Islet precursor cell (in vitro differentiated cells): Measurements from ENCODE around the gene TMEM238.

ENCODE experiments used
- DNase-seq: peaks from one replicate; pipeline ENCODE4 v3.0.0-alpha.2; 2018

TMEM238 gene

DNA sequence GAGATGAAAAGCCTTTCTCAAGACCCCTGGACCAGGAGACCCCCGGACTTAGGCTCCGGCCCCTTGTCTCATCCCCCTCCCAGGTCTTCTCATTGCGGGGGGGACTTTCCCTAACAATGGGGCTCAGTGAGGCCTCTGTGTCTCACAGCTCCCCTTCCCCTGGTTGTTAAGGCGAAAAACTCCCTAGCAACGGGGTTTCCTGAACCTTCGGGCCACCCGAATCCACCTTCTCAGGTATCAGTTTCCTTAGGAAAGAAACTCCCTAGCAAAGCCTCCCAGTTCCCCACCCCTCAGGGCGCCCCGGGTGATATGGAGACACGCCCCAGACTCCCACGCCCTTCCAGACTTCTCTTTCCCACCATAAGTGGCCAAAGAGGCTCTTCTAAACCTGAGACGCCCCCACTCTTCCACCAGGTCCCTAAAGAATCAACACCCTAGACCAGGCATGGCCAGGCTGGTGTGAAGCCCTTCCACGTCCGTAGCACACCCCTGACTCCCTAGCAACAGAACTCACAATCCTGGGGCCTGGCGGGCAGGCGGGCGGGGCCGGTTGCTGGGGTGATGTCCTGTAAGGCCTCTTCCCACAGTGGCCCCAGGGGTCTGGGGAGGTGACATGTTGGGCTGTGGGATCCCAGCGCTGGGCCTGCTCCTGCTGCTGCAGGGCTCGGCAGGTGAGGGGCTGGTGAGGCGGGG, 7.7 kb downstream of the TMEM238 start, which contains the start of gene TMEM190:
TMEM190 (plus strand) TSS at position 586 of the 693 bp plus-strand sequence; CDS start at position 614, 28 bp downstream.
- DNase-seq = peak; percentile 78

DNA sequence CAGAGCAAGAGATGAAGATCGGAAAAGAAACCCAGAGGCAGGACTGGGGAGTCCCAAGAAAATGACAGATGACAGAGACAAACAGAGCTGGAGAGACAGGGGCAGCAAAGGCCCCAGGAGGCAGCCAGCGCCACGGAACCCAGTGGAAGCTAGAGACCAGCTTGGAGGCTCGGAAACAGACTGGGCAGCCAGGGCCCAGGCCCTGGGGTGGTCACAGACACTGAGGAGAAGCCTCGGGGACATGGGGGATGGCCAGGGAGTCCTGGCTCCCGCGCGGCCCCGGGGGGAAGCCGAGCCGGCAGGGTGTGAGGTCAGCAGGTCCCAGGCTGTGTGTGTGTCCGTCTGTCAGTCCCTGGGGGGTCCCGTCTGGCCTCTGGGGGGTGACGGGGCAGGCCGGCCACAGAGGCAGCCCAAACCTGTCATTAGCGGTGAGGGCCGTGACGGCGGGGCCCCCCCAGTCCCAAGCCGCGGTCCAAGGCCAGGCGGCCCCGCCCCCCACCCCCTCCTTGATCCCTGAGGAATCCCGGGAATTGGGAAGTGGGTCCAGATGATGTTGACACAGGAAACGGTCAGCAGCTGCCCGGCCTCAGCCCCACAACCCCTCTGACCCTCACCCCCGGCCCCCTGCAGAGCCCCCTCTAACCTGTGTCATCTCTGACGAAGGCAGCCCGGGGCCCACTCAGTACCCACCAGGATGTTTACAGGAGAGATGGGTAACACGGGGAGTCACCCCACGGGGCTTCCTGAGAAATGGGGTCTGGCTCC, 9.9 kb downstream of the TMEM238 start:
- peak; percentile 73 for DNase-seq

DNA sequence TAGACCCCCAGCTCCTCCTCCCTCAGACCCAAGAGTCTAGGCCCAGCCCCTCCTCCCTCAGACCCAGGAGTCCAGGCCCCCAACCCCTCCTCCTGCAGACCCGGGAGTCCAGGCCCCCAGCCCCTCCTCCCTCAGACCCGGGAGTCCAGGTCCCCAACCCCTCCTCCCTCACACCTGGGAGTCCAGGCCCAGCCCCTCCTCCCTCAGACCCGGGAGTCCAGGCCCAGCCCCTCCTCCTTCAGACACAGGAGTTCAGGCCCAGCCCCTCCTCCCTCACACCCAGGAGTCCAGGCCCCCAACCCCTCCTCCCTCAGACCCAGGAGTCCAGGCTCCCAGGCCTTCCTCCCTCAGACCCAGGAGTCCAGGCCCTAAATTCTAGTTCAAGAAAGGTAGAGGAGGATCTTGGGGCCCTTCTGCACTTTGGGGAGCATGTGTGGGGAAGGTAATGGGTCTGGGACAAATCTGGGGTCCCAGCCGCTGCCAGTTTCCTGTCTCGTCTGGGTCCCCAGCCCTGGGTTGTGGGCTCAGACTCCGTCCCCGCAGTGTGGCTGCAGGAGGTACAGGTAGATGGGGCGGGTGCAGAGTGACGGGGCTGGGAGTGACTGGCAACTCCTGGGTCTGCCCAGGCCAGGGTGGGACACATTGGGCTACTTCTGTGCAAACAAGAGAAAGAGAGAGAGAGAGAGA, 10.6 kb downstream of the TMEM238 start:
- DNase-seq = peak; percentile 70

DNA sequence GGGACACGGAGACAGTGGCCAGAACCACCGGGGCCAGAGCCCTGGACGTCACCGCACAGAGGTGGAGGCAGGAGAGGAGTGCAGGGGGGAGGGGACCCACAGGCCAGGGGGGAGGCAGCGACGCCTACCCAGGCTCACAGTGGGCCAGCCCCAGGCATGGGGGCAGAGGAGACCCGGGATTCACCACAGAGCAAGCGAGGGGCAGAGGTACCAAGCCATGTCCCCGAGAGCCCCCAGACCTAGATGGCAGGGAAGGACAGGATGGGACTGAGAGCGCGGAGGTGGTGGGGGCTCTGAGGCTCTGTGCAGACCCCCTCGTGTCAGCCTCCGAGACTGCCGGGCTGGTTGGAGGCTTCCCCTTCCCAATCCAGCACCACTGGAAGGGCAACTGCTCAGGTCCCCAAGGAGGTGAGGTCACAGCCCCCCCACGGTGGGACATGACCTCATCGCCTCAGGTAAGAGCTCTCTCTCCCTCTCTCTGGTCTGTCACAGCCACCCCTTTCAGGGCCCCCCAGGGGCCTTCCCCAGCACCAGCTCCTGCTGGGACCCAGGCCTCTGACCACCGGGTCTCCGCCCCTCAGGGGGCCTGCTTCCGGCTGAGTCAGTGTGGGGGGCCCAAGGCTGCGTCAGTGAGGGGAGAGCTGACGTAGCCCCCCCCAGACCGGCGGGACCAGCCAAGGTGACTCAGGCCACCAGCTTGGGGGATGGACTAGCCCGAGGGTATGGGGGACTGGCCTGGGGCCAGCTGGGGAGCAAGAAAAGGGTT, 11.6 kb downstream of the TMEM238 start:
- DNase-seq = peak; percentile 77

DNA sequence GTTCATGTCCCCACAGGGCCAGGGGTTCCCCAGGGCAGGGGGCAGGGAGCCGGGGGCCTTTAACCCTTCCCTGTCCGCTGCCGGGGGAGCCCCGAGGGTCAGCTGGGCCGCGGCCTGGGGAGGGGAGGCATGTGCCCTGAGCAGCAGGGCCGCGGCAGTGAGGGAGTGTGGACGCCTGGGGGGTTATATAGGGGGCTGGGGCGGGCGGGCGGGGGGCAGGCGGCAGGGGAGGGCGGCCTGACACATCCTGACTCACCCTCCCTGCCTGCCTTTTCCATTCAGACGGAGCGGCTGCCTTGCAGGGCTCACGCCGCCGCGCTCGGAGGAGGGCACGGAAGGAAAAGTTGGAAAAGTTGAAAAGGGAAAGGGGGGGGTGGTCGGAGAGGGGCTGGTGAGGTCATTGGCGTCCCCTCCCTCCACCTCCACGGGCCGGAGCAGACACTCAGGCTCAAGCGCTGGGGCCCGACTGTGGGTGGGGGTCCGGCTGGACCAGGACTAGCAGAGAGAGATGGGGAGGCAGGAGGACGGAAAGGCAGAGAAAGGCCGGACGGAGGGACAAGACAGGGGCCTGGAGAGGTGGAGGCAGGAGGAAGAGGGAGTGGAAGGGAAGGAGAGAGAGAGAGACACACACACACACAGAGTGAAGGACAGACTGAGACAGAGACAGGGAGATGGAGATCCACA, 13.6 kb downstream of the TMEM238 start, which contains the start of gene IL11:
IL11 (minus strand) TSS at position 159 of the 684 bp plus-strand sequence; CDS start at position 6, 153 bp downstream.
- peak; percentile 94 for DNase-seq

DNA sequence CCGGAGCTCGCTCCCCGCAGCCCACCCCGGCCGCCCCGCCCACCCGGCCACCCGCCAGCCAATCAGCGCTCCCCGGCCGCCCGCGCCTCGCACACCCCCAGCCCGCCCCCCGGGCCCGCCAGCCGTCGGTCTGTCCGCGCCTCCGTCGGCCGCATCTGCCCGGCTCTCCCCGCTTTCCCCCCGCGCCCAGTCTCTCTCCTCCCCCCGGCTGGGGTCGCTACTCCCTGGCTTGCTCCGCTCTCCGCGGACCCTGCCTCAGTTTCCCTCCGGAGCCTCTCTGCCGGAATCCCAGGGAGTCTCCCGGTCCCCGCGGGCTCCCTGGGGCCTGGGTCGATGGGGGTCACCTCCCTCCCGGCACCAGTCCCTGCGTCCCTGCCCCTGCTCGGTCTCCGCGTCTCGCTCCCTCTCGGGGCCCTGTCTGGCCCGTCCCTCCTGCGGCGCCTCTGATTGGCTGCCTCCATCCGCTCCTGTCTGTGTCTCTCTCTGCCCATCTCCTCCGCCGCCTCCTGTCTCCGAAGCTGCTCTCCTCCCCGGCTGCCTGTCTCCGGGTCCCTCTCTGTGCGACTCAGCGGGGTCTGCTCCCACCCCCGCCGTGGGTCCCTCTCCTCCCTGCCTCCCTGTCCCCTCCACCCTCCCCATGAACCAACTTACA, 14.3 kb downstream of the TMEM238 start:
- DNase-seq = peak; percentile 95

DNA sequence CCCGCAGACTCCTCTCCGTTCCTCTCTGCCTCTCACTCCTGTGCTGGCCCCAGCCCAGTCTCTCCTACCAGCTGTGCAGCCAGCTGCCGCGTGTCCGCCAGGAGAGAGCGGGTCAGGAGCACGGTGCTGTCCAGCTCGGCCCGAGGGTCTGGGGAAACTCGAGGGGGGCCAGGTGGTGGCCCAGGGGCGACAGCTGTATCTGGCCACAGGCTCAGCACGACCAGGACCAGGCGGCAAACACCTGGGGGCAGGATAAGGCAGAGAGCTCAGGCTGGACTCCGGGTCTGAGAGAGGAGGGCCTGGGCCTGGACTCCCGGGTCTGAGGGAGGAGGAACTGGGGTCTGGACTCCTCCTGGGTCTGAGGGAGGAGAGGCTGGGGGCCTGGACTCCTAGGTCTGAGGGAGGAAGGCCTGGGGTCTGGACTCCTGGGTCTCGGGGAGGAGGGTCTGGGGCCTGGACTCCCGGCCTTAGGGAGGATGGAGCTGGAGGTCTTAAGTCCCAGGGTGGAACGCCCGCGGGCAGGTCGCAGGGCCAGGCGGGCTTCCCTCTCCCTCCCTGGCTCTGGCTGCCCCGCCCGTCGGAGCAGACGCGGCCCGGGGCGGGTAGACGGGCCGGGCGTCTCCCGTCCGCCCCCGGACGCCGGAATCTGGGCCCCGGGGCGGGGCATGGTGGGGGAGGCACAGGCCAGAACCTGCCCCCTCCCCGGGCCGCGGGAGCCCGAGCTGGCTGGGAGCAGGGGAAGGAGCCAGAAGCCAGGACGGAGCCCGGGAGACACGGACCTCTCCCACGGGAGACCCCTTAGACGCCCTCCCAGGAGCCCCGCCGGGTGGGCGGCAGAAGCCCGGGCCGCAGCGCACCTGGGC, 15.2 kb downstream of the TMEM238 start:
- peak; percentile 78 for DNase-seq

DNA sequence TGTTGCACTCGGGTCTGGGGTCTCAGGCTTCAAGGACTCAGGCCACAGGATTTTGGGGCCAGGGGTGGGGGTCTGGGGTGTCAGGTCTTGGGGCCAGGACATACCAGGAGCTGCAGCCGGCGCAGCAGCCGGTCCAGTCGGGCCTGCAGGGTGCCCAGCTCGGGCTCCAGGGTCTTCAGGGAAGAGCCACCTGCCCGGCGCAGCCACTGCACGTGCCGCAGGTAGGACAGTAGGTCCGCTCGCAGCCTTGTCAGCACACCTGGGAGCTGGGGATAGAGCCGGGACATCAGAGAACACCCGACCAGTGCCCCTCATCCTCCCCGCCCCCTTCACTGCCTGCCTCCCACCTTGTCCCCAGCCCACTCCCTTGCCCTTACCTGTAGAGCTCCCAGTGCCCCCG, 16.0 kb downstream of the TMEM238 start:
- DNase-seq = no peak

DNA sequence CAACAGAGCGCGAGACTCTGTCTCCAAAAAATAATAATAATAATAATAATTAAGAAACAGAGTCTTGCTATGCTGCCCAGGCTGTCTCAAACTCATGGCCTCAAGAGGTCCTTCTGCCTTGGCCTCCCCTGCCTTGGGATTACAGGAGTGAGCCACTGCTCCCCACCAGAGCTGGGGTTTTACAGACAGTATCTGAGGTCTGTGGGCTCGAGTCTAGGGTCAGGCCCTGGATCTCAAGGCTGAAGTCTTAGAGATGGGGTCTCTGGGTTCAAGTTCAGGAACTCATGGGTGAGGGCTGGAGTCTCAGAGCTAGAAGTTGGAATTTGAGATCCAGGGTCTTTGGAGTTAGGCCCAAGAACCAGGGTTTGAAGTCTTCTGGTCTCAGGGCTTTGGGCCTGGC, 17.3 kb downstream of the TMEM238 start:
- no peak for DNase-seq

DNA sequence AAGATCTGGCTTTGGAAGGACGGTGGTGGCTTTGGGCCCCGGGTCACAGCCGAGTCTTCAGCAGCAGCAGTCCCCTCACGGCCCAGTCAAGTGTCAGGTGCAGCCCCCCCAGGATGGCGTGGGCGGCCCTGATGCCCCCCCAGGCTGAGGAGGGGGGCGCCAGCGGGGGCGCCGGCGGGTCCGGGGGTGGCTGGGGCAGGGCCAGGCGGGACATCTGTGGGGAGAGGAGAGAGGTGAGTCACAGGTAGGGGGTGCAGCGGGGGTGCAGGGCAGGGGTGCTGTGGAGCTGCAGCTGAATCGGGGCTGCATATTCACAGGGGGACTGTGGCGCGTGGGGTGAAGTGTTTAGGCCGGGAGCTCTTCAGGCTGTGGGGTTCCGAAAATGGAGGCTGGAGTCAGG, 18.1 kb downstream of the TMEM238 start:
- no peak for DNase-seq

DNA sequence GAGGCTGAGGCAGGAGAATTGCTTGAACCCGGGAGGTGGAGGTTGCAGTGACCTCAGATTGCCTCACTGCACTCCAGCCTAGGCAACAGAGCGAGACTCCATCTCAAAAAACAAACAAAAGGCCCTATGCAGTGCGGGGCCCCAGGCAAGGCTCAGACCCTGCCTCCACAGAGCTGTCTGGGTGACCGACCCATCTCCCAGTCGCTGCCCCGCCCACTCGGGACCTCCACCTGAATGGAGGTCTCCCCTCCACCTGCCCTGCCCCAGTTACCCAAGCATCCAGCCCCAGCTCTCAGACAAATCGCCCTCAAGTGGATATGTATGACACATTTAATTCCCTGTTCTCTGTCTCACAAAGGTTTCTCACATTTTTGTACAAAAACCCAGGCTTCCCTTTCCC, 18.8 kb downstream of the TMEM238 start:
- DNase-seq = no peak

DNA sequence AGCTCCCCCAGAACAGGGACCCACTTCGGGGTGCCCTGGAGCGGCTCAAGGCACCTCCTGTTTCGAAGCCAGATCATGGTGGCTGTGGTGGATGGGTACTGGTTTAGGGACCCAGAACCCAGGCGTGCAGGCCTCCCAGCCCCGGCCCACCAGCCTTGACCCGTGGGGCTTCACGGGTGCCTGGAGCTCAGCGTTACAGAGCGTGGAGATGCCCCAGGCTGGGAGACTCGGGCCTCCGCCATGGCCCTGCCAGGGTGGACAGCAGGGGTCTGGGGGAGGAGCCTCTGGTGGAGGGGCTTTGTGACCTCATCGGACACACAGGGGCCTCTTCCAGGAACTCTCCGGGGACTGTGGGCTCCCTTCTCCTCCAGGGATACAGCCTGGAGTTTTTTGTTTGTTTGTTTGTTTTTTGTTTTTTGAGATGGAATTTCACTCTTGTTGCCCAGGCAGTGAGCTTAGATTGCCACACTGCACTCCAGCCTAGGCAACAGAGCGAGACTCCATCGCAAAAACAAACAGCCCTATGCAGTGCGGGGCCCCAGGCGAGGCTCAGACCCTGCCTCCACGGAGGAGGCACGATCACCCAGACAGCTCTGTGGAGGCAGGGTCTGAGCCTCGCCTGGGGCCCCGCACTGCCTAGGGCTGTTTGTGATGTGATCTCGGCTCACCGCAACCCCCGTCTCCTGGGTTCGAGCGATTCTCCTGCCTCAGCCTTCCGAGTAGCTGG, 20.9 kb downstream of the TMEM238 start, which contains the start of gene GARIN5B:
GARIN5B (minus strand) TSS at position 271 of the 727 bp plus-strand sequence; CDS start at position 77, 194 bp downstream.
- DNase-seq = no peak

DNA sequence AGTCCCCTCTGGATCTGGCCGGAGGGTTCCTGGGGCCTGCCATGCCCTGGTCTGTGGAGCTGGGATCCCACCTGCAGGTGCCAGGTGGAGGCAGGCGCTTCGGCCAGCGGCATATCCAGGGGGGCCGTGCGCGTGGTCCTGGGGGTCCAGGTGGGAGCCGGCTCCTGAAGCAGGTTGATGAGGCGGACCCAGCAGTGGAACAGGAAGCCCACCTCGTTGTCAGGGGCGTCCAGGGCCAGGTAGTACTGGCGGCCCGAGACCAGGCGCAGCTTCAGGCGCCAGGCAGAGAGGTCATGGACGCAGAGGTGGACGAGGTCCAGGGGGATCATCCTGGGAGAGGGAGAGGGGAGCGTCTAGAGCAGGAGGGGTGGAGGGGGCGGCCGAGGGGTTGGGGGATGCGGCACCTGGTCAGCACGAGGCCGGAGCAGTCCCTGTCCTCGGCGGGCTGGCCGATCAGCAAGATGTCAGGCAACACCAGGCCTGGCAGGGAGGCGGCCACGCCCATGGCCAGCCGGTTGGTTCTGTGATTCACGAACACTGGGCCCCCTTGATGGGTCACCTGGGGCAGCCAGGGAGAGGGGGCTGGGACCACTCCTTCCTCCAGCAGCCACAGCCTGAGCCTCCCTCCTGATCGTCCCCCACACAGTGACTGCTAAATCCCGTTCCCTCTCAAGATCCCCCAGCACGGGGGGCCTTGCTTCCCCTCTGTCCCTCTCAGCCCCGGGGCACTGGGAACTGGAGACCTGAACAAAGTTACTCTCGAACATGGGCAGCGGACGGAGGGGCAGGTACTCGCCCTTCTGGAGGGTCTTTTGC, 21.7 kb downstream of the TMEM238 start:
- no peak for DNase-seq

DNA sequence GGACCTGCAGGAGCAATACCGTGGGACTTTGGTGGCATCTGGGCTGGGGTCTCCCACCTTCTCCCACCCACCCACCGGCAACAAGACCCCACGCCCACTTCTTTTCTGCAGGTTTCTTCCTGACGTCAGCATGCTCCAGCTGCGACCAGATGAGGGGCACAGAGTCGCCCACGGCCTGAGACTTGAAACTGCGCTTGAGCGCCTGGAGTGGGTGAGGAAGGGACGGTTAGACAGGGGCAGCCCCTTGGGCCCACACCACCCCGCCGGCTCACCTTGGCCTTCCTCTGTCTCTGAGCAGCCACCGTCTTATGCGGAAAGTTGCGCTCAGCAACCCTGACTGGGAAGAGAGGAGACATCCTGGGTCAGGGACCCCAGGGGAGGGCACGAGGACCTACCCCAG, 23.2 kb downstream of the TMEM238 start:
- DNase-seq = no peak

DNA sequence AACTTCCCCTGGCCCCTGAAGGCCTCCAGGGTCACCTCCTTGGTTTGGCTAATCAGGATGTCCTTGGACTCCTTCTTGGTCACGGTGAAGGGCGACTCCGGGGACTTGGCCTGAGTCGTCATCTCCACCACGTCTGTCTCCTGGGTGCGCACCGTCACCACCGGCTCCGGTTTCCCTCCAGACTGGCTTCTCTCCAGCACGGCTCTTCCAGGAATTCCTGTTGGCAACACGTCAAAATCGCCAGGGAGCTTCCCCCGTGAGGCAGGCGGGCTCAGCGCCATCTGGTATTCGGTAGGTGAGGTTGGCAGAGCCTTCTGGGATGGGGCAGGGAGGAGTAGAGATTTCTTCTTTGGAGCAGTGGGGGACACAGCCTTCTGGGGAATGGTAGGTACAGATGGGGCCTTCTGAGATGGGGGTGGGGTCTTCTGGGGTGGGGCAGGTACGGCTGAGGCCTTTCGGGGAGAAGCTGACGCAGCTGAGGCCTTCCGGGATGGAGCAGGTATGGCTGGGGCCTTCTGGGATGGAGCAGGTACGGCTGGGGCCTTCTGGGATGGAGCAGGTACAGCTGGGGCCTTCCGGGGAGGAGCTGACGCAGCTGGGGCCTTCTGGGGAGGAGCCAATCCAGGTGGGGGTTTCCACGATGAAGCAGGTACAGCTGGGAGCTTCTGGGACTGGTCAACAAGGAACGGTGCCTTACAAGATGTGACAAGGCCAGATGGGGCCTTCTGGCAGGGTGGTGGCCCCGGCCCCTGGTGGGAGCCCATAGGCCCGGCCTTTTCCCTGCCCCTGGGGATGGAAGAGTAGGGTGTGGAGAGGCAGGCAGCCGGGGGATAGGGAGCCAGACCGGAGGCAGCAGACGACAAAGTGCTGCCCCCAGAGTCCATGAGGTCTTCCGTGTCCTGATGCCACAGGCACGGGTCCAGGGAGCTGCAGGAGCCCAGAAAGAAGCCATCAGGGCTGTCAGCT, 24.9 kb downstream of the TMEM238 start:
- no peak for DNase-seq

DNA sequence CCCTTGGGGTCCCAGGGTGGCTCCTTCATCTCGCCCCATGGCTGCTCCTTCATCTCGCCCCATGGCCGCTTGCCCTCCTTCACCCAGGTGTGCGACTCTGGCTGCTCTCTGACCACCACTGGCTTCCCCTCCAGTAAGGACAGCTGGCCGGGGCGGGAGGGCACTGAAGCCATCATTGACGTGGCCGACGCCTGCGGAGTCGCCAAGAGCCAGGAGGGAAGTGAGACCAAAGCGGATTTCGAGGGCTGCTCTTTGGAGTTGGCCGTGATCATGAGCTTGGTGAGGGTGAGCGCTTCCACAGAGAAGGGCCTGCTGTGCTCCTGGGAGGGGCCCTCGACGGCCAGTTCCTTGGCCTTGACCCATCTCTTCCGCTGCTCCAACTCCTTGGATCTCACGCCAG, 25.6 kb downstream of the TMEM238 start:
- DNase-seq = no peak

DNA sequence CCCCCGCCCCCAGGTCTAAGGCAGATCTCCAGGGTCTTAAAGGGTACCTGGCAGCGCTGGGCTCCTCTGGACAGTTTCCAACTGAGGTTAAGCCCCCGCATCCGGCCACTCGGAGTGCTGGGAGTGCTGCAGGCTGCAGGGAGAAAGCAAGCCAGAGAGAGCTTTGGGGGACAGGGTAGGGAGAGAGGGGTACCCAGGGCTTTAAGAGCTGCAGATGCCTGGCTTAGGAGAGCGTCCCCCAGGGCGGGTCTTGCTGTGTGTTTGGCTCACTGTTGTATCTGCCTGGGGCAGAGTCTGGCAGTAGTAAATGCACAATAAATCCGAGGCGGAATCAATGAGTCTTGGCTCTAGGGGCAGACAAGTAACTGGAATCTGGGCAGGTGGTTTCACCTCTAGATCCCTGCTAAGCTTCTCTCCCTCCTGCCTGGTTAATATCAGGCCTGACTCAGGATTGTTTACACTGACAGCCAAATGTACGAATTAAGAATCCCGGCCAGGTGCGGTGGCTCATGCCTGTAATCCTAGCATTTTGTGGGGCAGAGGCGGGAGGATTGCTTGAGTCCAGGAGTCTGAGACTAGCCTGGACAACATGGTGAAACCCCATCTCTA, 28.8 kb downstream of the TMEM238 start:
- DNase-seq = no peak
